GM12892 (cell line): Measurements from ENCODE around the gene RTN4RL2.

ENCODE experiments used
- POLR2A ChIP-seq: IDR thresholded peaks from 2 replicates; pipeline ENCODE4 v1.6.1; 2011; ENCODE audit warnings: low read depth, low read length, control low read depth
- POLR2AphosphoS5 ChIP-seq: IDR thresholded peaks from 2 replicates; pipeline ENCODE4 v1.6.1; 2011; ENCODE audit warnings: low read depth, low read length, control low read depth
- TAF1 ChIP-seq: IDR thresholded peaks from 2 replicates; pipeline ENCODE4 v1.6.1; 2011; ENCODE audit warnings: low read depth, mild to moderate bottlenecking, control low read depth, low read length, borderline replicate concordance

DNA sequence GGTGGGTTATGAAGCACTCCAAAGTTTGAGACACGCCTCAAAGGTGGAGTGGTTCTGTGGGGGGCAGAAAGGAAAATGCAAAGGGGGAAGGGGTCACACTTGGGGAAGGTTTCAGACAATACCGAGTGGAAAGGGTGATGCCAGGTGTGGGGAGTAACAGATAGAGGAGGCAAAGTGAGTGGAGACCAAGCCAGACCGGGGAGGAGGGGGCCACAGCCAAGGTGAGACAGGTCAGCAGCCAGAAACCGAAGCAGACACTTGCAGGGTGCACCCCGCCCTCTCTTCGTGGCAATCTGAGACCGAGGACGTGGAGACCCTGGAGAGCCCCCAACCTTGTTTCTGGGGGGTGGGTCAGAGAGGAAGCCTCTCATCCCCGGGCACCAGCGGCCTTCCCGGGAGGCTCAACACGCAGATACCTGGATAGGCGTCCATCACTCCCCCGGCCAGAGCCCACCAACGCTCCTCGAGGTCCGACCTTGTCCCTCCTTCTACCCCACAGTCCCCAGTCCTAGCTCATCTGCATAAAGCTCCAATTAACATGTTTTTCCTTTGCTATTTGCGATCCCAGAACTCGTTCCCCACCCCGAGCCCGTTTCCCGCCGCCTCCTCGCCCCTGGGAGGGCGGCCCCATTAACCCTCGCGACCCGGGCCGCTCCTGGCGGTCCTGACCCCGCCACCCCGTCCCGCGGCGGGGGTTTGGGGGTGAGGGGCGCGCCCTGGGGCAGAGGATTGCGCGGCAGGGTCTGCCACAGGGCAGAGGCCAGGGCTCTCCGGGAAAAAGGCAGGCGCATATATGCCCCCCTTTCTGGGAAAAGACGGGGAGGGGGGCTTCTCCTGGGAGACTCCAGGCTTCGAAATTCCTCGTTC is 21.8 kb downstream of the RTN4RL2 start:
- TF ChIP-seq POLR2AphosphoS5 (no peak), POLR2A (no peak), TAF1 (no peak)
